ENCODE data around the gene ZNF649. TPM values are rescaled to one million over a fixed set of nuclear protein-coding genes. Genes with fewer than 3 reads are reported as not detected.

The ZNF649 gene
- total RNA-seq, 4 donors from 2014 or later = 10.1 to 16.0 (median 12.9) TPM

- no peak for ATAC-seq
- Histone ChIP-seq H3K9me3 (peaks cover 0 to 27% (median 1%) of the 10 kb centered on the region in 3 donors), H3K27ac (no peak overlapping the region), H3K27me3 (no peaks in the 10 kb centered on the region), H3K4me1 (peaks cover 0 to 10% (median 0%) of the 10 kb centered on the region in 3 donors), H3K36me3 (peaks cover 0 to 43% of the 10 kb centered on the region in 2 donors), H3K4me3 (no peak overlapping the region)
- WGBS, 2 donors (ENCODE audit: low coverage in 1 of 2) = 96 to 100% methylated on average over 2 of the region's 2 CpGs
- TF ChIP-seq POLR2A (IDR thresholded peaks at IDR 0.05) = no peak
- no peak for TF ChIP-seq EP300 (IDR thresholded peaks at IDR 0.05)
- TF ChIP-seq POLR2AphosphoS5 (IDR thresholded peaks at IDR 0.05) = no peak
- no peak for TF ChIP-seq CTCF (IDR thresholded peaks at IDR 0.05)
These were observed 20.1 kb downstream of the ZNF649 start for GRCh38 chr19:51884713-51885112.

GRCh38 chr19:51882518-51882917 is 22.3 kb downstream of the ZNF649 start:
- WGBS, 2 donors (ENCODE audit: low coverage in 1 of 2) = 97% methylated on average over 3 of the region's 3 CpGs; no CpG with 5 or more reads in 1 of the 2 donors
- Histone ChIP-seq H3K9me3 (peaks cover 0 to 17% (median 0%) of the 10 kb centered on the region in 3 donors), H3K27me3 (no peaks in the 10 kb centered on the region), H3K4me1 (peaks cover 0 to 10% (median 0%) of the 10 kb centered on the region in 3 donors), H3K4me3 (no peak overlapping the region), H3K36me3 (peaks cover 0 to 52% of the 10 kb centered on the region in 2 donors), H3K27ac (no peak overlapping the region)
- ATAC-seq = no peak
- no peak for TF ChIP-seq POLR2AphosphoS5 (IDR thresholded peaks at IDR 0.05)
- no peak for TF ChIP-seq EP300 (IDR thresholded peaks at IDR 0.05)
- no peak for TF ChIP-seq POLR2A (IDR thresholded peaks at IDR 0.05)
- TF ChIP-seq CTCF (IDR thresholded peaks at IDR 0.05) = no peak

GRCh38 chr19:51873097-51873496 is 31.7 kb downstream of the ZNF649 start:
- H3K27ac ChIP-seq = no peak overlapping the region
- TF ChIP-seq POLR2AphosphoS5 (IDR thresholded peaks at IDR 0.05) = no peak
- no peak for TF ChIP-seq EP300 (IDR thresholded peaks at IDR 0.05)
- no peak for TF ChIP-seq CTCF (IDR thresholded peaks at IDR 0.05)
- TF ChIP-seq POLR2A (IDR thresholded peaks at IDR 0.05) = no peak
- 100% methylated on average over 4 of the region's 4 CpGs; no CpG with 5 or more reads in 1 of the 2 donors for WGBS, 2 donors (ENCODE audit: low coverage in 1 of 2)
- no peaks in the 10 kb centered on the region for H3K4me1 ChIP-seq
- ATAC-seq = no peak
- H3K9me3 ChIP-seq = peaks cover 0 to 92% (median 7%) of the 10 kb centered on the region in 3 donors
- no peaks in the 10 kb centered on the region for H3K27me3 ChIP-seq
- no peak overlapping the region for H3K4me3 ChIP-seq
- H3K36me3 ChIP-seq = peaks cover 13 to 65% of the 10 kb centered on the region in 2 donors

- TF ChIP-seq EP300 (IDR thresholded peaks at IDR 0.05) (no peak), POLR2AphosphoS5 (IDR thresholded peaks at IDR 0.05) (no peak), CTCF (IDR thresholded peaks at IDR 0.05) (no peak), POLR2A (IDR thresholded peaks at IDR 0.05) (no peak)
- H3K4me3 ChIP-seq = no peak overlapping the region
- no peaks in the 10 kb centered on the region for H3K27me3 ChIP-seq
- H3K9me3 ChIP-seq = peaks cover 10 to 100% (median 13%) of the 10 kb centered on the region in 3 donors
- H3K27ac ChIP-seq = no peak overlapping the region
- ATAC-seq = no peak
- 93 to 100% methylated on average over 2 of the region's 2 CpGs for WGBS, 2 donors (ENCODE audit: low coverage in 1 of 2)
- H3K36me3 ChIP-seq = peaks cover 0 to 40% of the 10 kb centered on the region in 2 donors
- H3K4me1 ChIP-seq = no peaks in the 10 kb centered on the region
These were observed 42.8 kb downstream of the ZNF649 start for GRCh38 chr19:51861870-51862622.

Other genes starting within 250 kb of the ZNF649 start
- gene SPACA6, start 211.7 kb downstream of the ZNF649 start, total RNA-seq = 10 to 100 TPM in 3 of 4 donors, 1 to 10 TPM in 1; 6.3 to 29.7 (median 18.3) TPM
- 10 to 100 TPM in 1 of 4 donors, 1 to 10 TPM in 1, under 1 TPM in 1, not detected in 1; 0.23 to 15.2 (median 2.2) TPM for gene HAS1, start 181.0 kb downstream of the ZNF649 start, total RNA-seq
- gene FPR1, start 153.1 kb downstream of the ZNF649 start, total RNA-seq = 10 to 100 TPM in 2 of 4 donors, 1 to 10 TPM in 1, under 1 TPM in 1; 0.93 to 19.8 (median 9.2) TPM
- 1 to 10 TPM in 2 of 4 donors, not detected in 2; 1.8 to 2.2 TPM for gene FPR2, start 143.8 kb downstream of the ZNF649 start, total RNA-seq
- 10 to 100 TPM in 1 of 4 donors, 1 to 10 TPM in 3; 1.9 to 16.2 (median 6.0) TPM for gene FPR3, start 109.9 kb downstream of the ZNF649 start, total RNA-seq
- 10 to 100 TPM in 3 of 4 donors, 1 to 10 TPM in 1; 8.1 to 31.9 (median 15.5) TPM for gene ZNF577, start 17.1 kb downstream of the ZNF649 start, total RNA-seq
- gene ZNF613, start 22.5 kb upstream of the ZNF649 start, total RNA-seq = 1 to 10 TPM; 4.6 to 7.7 (median 5.7) TPM
- gene ZNF350, start 81.8 kb upstream of the ZNF649 start, total RNA-seq = 10 to 100 TPM; 11.0 to 17.9 (median 16.5) TPM
- 10 to 100 TPM; 11.6 to 29.9 (median 20.0) TPM for gene ZNF615, start 103.2 kb upstream of the ZNF649 start, total RNA-seq
- 10 to 100 TPM in 3 of 4 donors, 1 to 10 TPM in 1; 6.2 to 17.1 (median 12.6) TPM for gene ZNF614, start 123.4 kb upstream of the ZNF649 start, total RNA-seq
- 10 to 100 TPM in 2 of 4 donors, 1 to 10 TPM in 2; 6.0 to 18.1 (median 10.6) TPM for gene ZNF432, start 143.8 kb upstream of the ZNF649 start, total RNA-seq
- gene ZNF841, start 190.7 kb upstream of the ZNF649 start, total RNA-seq = 10 to 100 TPM; 12.6 to 26.3 (median 15.9) TPM
- 10 to 100 TPM in 1 of 4 donors, 1 to 10 TPM in 3; 4.0 to 11.2 (median 5.8) TPM for gene ZNF616, start 234.9 kb upstream of the ZNF649 start, total RNA-seq